NCI-H1105 (cell line): ENCODE results near the gene CCR5AS.
"Not testable (repeated sequence)": the region's sequence is repeated elsewhere in the genome, so short reads cannot be mapped to it uniquely, and the experiment has no call there.

Experiments used
- DNase-seq: peaks from one replicate; lab custom pipeline; 2025; lab: John Stamatoyannopoulos, UW

CCR5AS gene

DNA sequence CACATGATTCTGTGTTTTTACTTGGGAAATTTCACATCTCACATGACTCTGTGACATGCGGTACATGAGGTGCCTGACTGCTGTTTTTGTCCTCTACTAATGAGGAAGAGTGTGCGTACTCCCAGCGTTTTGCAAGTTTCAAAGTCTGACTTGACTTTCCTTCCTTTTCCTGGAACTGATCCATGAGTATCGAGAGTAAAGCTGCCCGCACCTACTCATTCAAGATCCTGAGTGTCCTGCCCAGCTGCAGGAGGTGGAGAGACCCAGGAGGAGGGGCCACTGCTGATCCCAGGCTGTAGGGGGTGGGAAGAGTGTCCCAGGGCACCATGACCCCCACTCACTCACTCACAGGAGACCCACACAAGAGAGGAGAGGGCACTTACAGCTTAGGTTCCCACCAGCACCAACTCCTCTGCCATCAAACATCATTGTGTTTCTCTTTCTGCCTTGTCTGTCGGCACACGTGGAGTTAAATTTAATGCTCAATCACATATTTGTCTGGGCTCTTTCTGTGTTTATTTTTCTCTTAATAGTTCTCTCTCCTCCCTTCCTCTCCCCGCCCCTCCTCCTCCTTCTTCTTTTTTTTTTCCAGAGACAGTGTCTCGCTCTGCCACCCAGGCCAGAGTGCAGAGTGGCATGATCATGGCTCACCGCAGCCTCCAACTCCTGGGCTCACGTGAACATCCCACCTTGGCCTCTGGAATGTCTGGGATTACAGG, 1.4 kb downstream of the CCR5AS start:
- DNase-seq, result no peak

GRCh38 chr3:46402902-46403301, 4.0 kb downstream of the CCR5AS start:
- DNase-seq, result not testable (repeated sequence)

DNA sequence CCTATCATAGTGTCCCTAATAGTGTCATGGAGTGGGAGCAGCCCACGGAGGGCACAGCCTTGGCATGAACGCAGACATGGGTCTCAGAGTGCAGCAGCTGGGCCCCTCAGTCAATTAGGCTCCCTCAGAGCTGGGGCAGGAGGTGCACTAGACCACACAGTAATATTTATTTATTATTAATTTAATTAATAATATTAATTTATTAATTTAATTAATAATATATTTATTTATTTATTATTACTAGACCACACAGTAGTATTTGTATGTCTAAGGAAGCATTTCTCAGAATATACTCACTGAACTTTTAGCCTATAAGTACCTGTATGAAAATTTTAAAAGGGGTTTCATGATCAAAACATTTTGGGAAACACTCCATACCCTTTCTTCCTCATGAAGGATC, 5.3 kb downstream of the CCR5AS start:
- DNase-seq, result no peak

DNA sequence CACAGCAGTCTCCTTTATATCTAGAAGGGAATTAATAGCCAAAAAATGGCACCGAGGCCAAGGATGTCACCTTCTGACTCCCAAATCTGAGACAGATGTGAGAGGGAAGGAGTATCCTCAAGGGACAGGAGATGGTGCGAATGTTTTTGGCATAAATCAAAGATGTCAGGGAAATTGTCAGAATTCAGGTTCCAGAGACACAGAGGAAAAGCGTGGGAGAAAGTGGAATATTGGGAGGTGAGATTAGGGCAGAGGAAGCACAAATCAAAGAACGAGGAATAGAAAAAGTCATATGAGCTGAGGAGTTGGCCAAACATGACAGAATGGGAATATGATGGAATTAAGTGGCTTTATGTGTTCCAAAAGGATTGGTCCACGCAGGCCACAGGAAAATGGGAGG, 6.0 kb downstream of the CCR5AS start:
- DNase-seq, result no peak

GRCh38 chr3:46400000-46400734, 6.7 kb downstream of the CCR5AS start:
- DNase-seq, result no peak

DNA sequence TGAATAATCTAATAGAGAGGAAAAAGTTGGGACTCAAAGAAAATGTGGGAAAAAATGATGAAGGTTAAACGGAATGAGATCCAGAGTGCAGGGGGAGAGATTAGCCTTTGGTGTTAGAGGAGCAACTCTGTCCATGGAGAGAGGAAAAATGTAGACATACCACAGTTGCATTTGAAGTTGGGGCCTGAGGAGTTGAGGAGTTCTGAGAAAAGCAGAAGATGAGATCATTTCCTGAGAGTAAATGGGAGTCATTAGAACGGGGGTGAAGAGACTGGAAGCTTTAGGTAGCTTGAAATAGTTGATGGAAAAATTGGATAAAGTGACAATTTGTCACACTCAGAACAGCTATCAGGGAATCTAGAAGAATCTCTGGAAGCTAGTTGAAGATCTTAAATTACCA, 7.3 kb downstream of the CCR5AS start:
- DNase-seq, result no peak

DNA sequence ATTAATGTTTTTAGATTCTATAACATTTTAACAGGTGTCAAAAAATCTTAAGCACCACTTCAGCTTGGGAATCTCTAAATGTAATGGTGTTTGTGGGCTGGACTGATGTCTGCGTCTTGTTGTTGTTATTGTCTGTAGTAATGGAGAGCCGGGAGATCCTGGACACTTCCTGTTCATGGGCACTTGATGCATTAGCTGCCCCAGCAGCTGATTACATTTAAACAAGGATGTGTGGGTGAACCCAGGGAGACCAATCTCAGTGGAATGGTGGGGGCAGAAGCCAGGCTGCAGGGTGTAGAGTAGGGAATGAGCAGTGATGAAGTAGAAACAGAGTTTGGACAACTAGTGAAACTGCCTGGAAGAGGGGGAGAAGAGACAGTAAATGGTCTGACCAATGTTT, 7.8 kb downstream of the CCR5AS start:
- DNase-seq, result no peak

DNA sequence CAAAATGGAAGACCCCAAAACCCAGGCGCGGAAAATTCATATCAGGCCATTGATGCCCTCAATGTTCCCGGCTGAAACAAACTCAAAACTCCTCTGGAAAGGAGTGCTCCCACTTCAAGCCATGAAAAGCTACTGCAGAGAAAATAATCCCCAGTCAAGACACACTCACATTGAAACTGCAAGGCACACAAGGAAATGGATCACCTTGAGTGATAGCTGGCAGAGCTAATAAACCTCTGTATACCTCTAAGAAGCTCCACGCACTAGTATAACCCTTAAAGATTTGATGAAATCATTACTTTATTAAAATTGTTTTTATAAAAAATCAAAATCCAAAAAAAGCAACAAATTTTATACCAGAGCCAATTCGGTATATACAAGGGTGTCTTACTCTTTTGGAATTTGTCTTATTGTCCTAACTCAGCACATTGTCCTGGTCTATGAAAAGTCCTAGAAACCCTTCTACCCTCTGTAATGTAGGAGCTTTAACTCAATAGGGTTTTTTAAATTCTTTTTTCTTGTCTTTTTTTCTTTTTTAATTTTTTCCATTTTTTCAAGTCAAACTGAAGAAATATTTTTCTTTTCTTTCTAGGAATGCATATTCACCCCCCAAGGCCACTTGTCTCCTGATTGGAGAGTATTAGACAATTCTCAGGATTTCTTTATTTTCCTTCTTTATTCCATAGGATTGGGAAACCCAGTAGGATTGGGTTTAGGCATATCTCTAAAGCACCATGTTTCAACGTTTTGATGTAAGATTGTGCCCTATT, 8.5 kb downstream of the CCR5AS start:
- no peak for DNase-seq

DNA sequence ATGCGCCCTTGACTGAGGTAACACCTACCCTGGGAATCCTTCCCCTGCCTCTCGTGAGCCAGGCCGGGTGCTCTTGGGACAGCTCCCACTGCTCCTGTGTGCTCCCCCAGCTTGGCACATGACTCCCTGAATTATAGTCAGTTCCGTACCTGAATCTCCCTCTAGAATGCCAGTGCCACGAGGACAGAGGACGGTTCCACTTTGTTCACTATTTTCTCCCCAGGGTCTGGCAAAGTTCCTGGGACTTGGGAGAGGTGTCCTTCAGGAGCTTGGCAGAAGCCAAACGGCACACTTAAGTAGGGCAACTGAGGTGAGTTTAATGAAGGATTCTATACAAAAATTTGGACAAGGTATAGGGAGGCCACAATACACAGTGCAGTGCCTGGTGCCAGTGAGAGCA, 9.8 kb downstream of the CCR5AS start:
- DNase-seq, result no peak

- no peak for DNase-seq
These were observed 10.9 kb downstream of the CCR5AS start for GRCh38 chr3:46395766-46396530.

GRCh38 chr3:46395210-46395661, 11.6 kb downstream of the CCR5AS start:
- no peak for DNase-seq

DNA sequence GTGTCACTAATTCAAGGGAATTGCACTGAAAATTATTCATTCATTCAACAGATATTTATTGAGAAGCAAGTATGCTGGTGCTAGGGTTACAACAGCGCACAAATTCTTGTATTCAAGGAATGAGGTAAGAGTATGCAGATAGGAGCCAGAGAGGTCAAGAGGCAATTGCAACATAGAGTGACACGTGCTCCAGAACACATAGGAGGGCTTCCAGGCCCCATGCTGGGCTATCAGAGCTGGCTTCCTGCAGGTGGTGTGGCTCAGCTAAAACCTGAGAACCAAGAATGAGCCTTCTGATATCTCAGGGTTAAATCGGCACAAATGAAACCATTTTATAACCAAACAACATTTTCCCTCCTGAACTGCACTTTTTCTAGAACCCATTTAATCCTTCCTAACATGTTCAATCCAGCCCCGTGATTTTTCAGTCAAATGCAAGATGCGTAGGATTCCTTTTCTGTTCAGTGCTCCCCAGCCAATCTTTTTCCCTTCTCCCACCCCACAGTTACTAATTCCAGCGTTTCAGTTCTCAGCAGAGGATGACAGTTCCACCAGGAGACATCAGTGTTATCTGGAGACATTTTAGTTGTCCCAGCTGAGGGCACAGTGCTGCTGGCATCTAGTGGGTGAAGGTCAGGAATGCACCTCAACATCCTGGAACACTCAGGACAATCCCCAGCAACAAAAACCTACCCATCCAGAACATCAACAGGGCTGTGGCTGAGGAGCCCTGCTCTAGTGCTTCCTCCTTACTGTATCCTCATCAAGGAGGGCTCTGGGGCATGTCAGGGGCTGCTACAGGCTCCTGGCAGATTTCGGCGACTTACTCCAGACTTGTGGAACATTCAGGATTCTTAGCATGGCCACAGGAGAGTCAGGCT, 13.1 kb downstream of the CCR5AS start:
- no peak for DNase-seq

- DNase-seq, result no peak
These were observed 13.9 kb downstream of the CCR5AS start for GRCh38 chr3:46393011-46393410.

GRCh38 chr3:46391526-46391925, 15.3 kb downstream of the CCR5AS start:
- DNase-seq, result not testable (repeated sequence)

- no peak for DNase-seq
These were observed 17.6 kb downstream of the CCR5AS start for GRCh38 chr3:46389306-46389705.

DNA sequence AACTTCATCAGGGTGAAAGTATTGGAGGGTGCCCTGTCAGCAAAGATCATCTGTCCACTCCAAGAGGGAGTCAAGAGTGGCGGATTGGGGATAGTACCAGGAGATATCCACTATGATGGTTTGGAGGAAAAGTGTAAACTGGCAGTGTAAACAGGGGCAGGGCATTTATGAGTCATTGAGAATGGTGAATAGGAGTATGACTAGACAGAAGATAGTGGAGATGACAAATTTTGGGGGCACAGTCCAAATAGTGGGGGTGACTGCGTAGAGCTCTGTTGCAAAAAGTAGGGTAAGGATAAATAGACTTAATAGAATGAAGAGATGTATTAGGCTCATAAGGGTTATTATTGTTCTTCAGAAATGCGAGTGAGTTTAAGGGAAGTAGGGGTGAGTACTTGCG, 18.0 kb downstream of the CCR5AS start:
- not testable (repeated sequence) for DNase-seq

DNA sequence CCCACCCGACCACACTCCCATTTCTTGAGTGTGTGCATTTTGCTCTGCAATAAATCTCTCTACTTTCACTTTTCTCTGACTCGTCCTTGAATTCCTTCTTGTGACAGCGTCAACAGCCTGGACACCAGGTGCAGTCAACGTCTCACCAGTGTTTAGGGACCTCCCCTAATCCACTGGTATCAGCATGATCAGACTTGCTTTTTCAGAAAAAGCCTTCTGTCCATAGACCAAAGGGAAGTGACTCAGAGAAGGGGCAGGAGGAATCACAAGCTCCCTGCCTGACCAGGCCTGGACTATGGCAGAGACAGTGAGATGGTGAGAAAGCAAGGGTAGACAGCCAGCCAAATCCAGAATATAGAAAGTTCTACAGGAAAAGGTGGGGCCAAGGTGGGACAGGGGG, 20.7 kb downstream of the CCR5AS start:
- no peak for DNase-seq

- no peak for DNase-seq
These were observed 22.9 kb downstream of the CCR5AS start for GRCh38 chr3:46383951-46384330.

DNA sequence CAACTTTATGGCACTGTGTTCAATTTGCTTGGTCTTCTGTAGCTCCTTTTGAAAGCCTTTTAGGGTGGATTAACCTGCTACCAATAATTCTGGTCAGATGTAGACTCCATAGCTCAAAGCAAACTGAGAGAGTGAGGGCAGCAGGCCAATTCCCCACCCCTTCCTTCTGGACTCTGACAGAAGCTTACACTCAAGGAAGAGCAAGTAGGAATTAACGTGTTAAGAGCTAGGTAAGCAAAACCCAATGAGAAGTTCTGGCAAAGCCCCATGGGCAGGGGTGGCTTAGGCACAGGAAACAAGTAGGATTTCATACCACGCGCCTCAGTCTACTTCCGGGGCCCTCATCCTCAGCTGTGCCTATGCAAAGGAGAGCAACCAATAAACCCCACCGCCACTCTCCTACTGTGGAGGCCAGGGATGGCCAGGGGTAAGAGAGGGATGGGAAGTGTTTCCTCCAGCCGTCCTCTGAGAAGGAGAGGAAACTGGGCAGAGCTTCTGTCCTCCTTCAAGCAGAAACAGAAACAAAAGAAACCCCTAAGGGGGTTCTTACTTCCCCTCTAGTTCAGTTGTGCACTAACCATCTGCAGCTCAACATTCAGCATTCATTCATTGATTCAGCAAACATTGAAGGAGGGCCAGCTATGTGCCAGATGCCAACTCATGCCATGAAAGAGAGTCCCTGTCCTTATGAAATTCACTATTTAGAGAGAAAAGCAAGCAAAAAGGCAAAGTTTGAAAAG, 23.5 kb downstream of the CCR5AS start:
- DNase-seq, result no peak

- DNase-seq, result no peak
These were observed 25.2 kb downstream of the CCR5AS start for GRCh38 chr3:46381625-46382024.
